Breast epithelium (tissue), 4 donors: ENCODE data around the gene MTSS2. TPM values are rescaled to one million over a fixed set of nuclear protein-coding genes. Genes with fewer than 3 reads are reported as not detected.

Experiments used
- DNase-seq, 2 donors: peaks; one replicate each; pipeline ENCODE4 v3.0.0-alpha.2; 2019; ENCODE audit warnings: low spot score in 2 of 2
- H3K27ac ChIP-seq, 2 donors: fragments of 200-600 bp; sonication (generic) in 1 of 2; one replicate each; pipeline ENCODE4 v1.5.1; 2016 to 2019; ENCODE audit warnings: mild to moderate bottlenecking in 1 of 2
- H3K27me3 ChIP-seq, 2 donors: fragments of 200-600 bp; sonication (generic) in 1 of 2; one replicate each; pipeline versions ENCODE4 v1.5.1 to v1.6.0; 2017 to 2019; ENCODE audit warnings: control low read depth in 1 of 2, mild to moderate bottlenecking in 1 of 2
- H3K36me3 ChIP-seq: fragments of 200-600 bp; one replicate; pipeline ENCODE4 v1.5.1; 2019
- H3K4me1 ChIP-seq, 2 donors: fragments of 200-600 bp; sonication (generic); one replicate each; pipeline ENCODE4 v1.5.1; 2016 to 2019; ENCODE audit warnings: control low read depth in 1 of 2
- H3K4me3 ChIP-seq, 3 donors: fragments of 200-600 bp; sonication (generic); 1 replicate in 2 of 3; 2 replicates in 1 of 3; pipeline ENCODE4 v1.5.1; 2016 to 2019; ENCODE audit warnings: mild to moderate bottlenecking in 3 of 3, moderate library complexity in 2 of 3
- H3K9me3 ChIP-seq, 2 donors: fragments of 200-600 bp; sonication (generic) in 1 of 2; one replicate each; pipeline ENCODE4 v1.5.1; 2016 to 2019; ENCODE audit warnings: control low read depth in 1 of 2
- POLR2A ChIP-seq: fragments of 450-650 bp; IDR thresholded peaks from one replicate; pipeline ENCODE4 v1.6.1; 2016; ENCODE audit warnings: antibody characterized with exemption, mild to moderate bottlenecking, moderate library complexity
- POLR2AphosphoS5 ChIP-seq, 3 donors: sonication (generic); formaldehyde crosslinking; IDR thresholded peaks; one replicate each; pipeline ENCODE4 v1.6.1; 2017; ENCODE audit warnings: antibody characterized with exemption in 3 of 3
- intact Hi-C: fragments of 100-400 bp; cut with DNase I; formaldehyde crosslinking; loops from one replicate; pipeline ENCODE4 v1.15.1; 2023; ENCODE audit warnings: low total_unique reads
- total RNA-seq, 3 donors: library from RNA; depleted of rRNA; stranded (reverse); fragments of >200 nt; gene quantifications; one replicate each; pipeline ENCODE4 v1.1.0, GENCODE V29; 2016
- TF ChIP-seq, protein P1 (sequence below), 3 donors: fragments of 450-650 bp; IDR thresholded peaks; one replicate each; pipeline ENCODE4 v1.5.1; 2016 to 2017; ENCODE audit warnings: antibody characterized with exemption in 3 of 3, mild to moderate bottlenecking in 3 of 3, moderate library complexity in 3 of 3

The MTSS2 gene
- total RNA-seq, 3 donors from 2014 or later = 9.4 to 28.8 (median 22.8) TPM

DNA sequence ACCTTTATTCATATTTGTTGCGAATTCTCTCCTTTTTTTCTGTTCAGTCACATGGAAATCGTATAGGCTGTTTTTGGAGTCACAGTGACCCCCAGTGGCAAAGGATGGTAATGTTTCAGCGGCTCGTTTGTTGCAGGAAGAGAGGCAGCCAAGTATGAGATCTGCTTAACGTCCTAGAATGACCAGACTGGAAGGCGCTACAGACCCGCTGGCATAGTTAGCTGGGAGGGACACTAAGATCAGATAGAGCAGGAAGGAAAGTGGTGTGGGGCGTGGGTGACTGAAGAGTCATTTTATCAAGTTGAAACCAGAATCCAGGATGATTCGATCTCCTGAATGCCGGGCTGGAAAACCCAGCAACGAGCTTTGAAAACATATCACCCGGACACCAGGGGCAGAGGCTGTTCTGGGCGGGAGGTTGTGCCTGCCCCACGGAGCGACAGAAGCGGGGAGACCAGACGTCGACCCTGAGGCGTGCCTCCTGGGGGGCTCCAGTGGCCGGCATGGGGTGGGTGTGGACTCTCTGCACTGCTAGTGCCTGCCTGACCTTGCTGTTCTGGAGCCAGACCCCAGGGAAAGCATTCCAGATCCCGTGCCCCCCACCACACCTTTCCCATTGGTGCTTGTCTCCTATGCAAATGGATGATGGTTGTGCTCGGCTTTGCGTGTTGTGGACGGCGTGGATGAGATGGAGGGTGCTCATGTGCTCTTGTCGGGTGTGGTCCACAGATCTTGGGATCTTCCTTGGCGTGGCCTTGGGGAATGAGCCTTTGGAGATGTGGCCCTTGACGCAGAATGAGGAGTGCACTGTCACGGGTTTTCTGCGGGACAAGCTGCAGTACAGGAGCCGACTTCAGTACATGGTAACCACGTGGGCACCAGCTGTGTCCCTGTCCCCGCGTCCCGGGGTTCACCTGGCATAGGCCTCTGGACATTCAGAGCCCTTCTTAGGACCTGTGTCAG is 31.8 kb downstream of the MTSS2 start:
- H3K4me3 ChIP-seq = peak overlapping the region; percentile 11 to 52 (median 20)
- TF ChIP-seq, protein P1, sequence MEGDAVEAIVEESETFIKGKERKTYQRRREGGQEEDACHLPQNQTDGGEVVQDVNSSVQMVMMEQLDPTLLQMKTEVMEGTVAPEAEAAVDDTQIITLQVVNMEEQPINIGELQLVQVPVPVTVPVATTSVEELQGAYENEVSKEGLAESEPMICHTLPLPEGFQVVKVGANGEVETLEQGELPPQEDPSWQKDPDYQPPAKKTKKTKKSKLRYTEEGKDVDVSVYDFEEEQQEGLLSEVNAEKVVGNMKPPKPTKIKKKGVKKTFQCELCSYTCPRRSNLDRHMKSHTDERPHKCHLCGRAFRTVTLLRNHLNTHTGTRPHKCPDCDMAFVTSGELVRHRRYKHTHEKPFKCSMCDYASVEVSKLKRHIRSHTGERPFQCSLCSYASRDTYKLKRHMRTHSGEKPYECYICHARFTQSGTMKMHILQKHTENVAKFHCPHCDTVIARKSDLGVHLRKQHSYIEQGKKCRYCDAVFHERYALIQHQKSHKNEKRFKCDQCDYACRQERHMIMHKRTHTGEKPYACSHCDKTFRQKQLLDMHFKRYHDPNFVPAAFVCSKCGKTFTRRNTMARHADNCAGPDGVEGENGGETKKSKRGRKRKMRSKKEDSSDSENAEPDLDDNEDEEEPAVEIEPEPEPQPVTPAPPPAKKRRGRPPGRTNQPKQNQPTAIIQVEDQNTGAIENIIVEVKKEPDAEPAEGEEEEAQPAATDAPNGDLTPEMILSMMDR (IDR thresholded peaks at IDR 0.05) = peak; percentile 97 to 98 (median 97)
- TF ChIP-seq POLR2A (no peak), POLR2AphosphoS5 (IDR thresholded peaks at IDR 0.05) (peak in 2 of 3 donors; percentile 51 to 64)
- peak overlapping the region; percentile 13 to 32 for H3K27ac ChIP-seq
- peak; percentile 79 to 87 for DNase-seq
- no peaks in the 10 kb centered on the region for H3K27me3 ChIP-seq
- no peaks in the 10 kb centered on the region for H3K9me3 ChIP-seq
- peaks cover 0 to 3% of the 10 kb centered on the region in 2 donors for H3K4me1 ChIP-seq
- H3K36me3 ChIP-seq = no peaks in the 10 kb centered on the region
- intact Hi-C loops = loop anchor here (10.0 kb wide), 1 partner anchor 119 kb away; no protein-coding TSS in a partner anchor

DNA sequence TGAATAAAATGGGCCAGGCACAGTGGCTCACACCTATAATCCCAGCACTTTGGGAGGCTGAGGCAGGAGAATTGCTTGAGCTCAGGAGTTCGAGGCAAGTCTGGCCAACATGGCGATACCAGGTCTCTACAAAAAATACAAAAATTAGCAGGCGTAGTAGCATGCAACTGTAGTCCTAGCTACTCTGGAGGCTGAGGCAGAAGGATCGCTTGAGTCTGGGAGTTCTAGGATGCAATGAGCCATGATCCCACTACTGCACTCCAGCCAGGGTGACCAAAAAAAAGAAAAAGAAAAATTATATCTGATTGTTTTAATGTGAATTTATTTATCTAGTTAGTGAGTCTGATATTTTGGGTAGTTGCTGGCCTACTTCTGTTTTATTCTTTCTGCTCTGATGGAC is 32.4 kb downstream of the MTSS2 start:
- peak overlapping the region in 1 of 2 donors; percentile 13 for H3K27ac ChIP-seq
- no peaks in the 10 kb centered on the region for H3K9me3 ChIP-seq
- no peaks in the 10 kb centered on the region for H3K27me3 ChIP-seq
- peaks cover 0 to 3% of the 10 kb centered on the region in 2 donors for H3K4me1 ChIP-seq
- intact Hi-C loops = loop anchor here (10.0 kb wide), 1 partner anchor 119 kb away; no protein-coding TSS in a partner anchor
- H3K36me3 ChIP-seq = no peaks in the 10 kb centered on the region
- DNase-seq = no peak
- no peak for TF ChIP-seq POLR2AphosphoS5 (IDR thresholded peaks at IDR 0.05)
- TF ChIP-seq, protein P1 (IDR thresholded peaks at IDR 0.05) = no peak
- TF ChIP-seq POLR2A = no peak
- no peak overlapping the region for H3K4me3 ChIP-seq

DNA sequence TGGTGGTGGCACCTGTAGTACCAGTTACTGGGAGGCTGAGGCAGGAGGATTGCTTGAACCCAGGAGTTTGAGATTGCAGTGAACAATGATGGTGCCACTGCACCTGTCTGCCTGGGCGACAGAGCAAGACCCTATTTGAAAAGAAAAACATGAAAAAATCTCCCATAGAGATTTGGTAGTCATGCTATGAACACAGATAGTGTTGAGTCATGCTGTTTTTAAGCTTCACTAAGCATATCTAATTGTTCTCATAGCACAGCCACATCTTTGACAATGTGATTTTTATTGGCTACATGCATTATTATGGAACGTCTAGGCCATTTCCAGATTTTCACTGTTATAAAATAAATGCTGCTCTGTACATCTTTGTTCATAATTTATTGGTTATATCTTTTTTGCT is 33.5 kb downstream of the MTSS2 start:
- no peak overlapping the region for H3K4me3 ChIP-seq
- intact Hi-C loops = loop anchor here (10.0 kb wide), 1 partner anchor 118 kb away; no protein-coding TSS in a partner anchor

DNA sequence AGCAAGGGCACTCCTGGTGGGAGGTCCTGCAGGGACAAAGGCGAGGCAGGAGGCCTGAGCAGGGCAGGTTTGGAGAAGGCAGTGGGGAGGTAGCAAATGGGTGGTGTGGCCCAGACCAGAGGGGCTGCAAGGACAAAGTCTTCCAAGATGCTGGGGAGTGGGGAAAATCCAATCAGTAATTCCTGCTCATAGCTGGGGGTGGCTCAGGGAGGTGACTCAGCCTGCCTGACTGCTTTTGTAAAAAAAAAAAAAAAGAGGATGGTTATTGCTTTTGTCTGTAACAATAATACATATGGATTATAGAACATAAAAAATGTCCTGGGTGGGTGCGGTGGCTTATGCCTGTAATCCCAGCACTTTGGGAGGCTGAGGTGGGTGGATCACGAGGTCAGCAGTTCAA is 34.3 kb downstream of the MTSS2 start:
- no peak for DNase-seq
- intact Hi-C loops = loop anchor here (10.0 kb wide), 1 partner anchor 117 kb away; no protein-coding TSS in a partner anchor
- H3K9me3 ChIP-seq = no peaks in the 10 kb centered on the region
- no peaks in the 10 kb centered on the region for H3K36me3 ChIP-seq
- no peak for TF ChIP-seq POLR2AphosphoS5 (IDR thresholded peaks at IDR 0.05)
- TF ChIP-seq POLR2A = no peak
- TF ChIP-seq, protein P1 (IDR thresholded peaks at IDR 0.05) = no peak
- H3K27me3 ChIP-seq = no peaks in the 10 kb centered on the region
- peaks cover 0 to 3% of the 10 kb centered on the region in 2 donors for H3K4me1 ChIP-seq
- no peak overlapping the region for H3K4me3 ChIP-seq
- H3K27ac ChIP-seq = no peak overlapping the region

More for the DNA sequence above, 33.5 kb downstream of the MTSS2 start:
- DNase-seq = no peak
- Histone ChIP-seq H3K9me3 (no peaks in the 10 kb centered on the region), H3K4me1 (peaks cover 0 to 3% of the 10 kb centered on the region in 2 donors), H3K36me3 (no peaks in the 10 kb centered on the region), H3K27ac (no peak overlapping the region), H3K27me3 (no peaks in the 10 kb centered on the region)
- TF ChIP-seq, protein P1 (IDR thresholded peaks at IDR 0.05) = no peak
- TF ChIP-seq POLR2AphosphoS5 (IDR thresholded peaks at IDR 0.05) (no peak), POLR2A (no peak)

DNA sequence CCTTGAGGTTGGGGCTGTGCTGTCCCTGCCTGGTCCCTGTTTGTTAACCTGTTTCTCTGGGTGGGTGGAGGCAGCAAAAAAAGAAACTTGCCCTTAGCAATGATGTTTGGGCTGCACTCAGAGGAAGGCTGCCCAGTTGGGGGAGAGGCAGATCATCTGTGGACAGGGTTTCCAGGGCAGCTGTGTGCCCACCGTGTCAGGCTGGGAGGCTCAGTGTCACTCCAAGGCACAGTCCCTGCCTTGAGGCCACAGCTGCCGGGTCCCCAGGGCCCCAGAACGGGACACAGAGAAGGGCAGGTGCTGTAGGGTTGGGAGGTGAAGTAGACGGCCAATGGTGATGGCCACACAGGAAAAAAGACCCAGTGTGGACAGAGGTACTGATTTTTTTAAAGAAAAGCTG is 35.6 kb downstream of the MTSS2 start:
- Histone ChIP-seq H3K36me3 (no peaks in the 10 kb centered on the region), H3K27ac (no peak overlapping the region), H3K9me3 (no peaks in the 10 kb centered on the region), H3K4me3 (no peak overlapping the region), H3K27me3 (no peaks in the 10 kb centered on the region), H3K4me1 (peaks cover 0 to 3% of the 10 kb centered on the region in 2 donors)
- TF ChIP-seq, protein P1 (IDR thresholded peaks at IDR 0.05) = no peak
- TF ChIP-seq POLR2A = no peak
- TF ChIP-seq POLR2AphosphoS5 (IDR thresholded peaks at IDR 0.05) = no peak
- no peak for DNase-seq
- intact Hi-C loops = loop anchor here (10.0 kb wide), 1 partner anchor 115 kb away; no protein-coding TSS in a partner anchor
